ENCODE measurements around the gene THEM4. TPM values are rescaled to one million over a fixed set of nuclear protein-coding genes. Genes with fewer than 3 reads are reported as not detected.

Gene THEM4
- total RNA-seq, 2 experiments from 2014 or later, result 7.2 to 21.5 TPM

DNA sequence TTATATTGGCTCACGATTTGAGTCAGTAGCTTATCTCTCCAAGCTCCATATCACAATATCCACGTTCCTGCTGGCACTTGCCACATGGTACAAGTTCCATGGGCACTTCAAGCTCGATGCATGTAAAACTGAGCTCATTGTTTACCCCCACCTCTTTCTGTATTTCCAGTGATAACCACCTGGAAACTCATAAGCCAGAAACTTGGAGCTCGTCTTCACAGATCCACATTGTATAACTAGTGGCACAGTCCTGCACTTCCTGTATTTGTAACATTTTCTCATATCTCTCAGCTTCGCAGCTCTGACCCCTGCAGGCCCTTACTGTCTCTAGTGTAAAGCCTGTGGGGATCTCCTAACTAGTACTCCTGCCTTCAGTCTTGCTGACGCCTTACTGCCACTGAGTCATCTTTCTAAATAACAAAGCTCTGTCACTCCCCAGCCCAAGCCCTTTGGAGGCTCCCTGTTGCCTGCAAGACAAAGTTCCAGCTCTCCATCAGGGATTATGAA, 63.2 kb downstream of the THEM4 start:
- H4K20me1 ChIP-seq (ENCODE audit: insufficient read depth, low read length), result no peaks in the 10 kb centered on the region
- peak overlapping the region; percentile 41; the same call in 1 of the 2 replicates for H2AFZ ChIP-seq (ENCODE audit: low read length)
- TF ChIP-seq, protein P1, sequence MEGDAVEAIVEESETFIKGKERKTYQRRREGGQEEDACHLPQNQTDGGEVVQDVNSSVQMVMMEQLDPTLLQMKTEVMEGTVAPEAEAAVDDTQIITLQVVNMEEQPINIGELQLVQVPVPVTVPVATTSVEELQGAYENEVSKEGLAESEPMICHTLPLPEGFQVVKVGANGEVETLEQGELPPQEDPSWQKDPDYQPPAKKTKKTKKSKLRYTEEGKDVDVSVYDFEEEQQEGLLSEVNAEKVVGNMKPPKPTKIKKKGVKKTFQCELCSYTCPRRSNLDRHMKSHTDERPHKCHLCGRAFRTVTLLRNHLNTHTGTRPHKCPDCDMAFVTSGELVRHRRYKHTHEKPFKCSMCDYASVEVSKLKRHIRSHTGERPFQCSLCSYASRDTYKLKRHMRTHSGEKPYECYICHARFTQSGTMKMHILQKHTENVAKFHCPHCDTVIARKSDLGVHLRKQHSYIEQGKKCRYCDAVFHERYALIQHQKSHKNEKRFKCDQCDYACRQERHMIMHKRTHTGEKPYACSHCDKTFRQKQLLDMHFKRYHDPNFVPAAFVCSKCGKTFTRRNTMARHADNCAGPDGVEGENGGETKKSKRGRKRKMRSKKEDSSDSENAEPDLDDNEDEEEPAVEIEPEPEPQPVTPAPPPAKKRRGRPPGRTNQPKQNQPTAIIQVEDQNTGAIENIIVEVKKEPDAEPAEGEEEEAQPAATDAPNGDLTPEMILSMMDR (conservative IDR thresholded peaks at IDR 0.05; ENCODE audit: low read length), result 0 out of 2 replicates have a peak, but pooled peaks have one; percentile 30
- TF ChIP-seq EZH2phosphoT487 (IDR thresholded peaks at IDR 0.05; ENCODE audit: borderline replicate concordance, low read depth, low read length), result no peak
- H3K4me1 ChIP-seq (ENCODE audit: insufficient read depth, low read length, poor library complexity, severe bottlenecking), result peaks cover 21% of the 10 kb centered on the region
- no peaks in the 10 kb centered on the region for H3K36me3 ChIP-seq (ENCODE audit: insufficient read depth, low read length)
- peak; percentile 29 for DNase-seq (ENCODE audit: low spot score)
- H3K27ac ChIP-seq (ENCODE audit: low read depth, low read length, poor library complexity, severe bottlenecking), result no peak overlapping the region
- intact Hi-C loops (cut with micrococcal nuclease; ENCODE audit: unreplicated experiment), result no loop called here
- no TSS peak for BruUV-seq (replicated peaks)
- H3K9me3 ChIP-seq (ENCODE audit: low read length), result no peaks in the 10 kb centered on the region
- no peaks in the 10 kb centered on the region for H3K9me2 ChIP-seq (ENCODE audit: insufficient read depth, low read length)
- ChIA-PET POLR2A (interaction anchor here (0.6 to 1.1 kb wide), 3 partner anchors 57 to 351 kb away, joined by 3 to 5 read pairs (median 3); no protein-coding TSS in a partner anchor), CTCF (ENCODE audit: unreplicated experiment) (interaction anchor here (0.8 kb wide), 1 partner anchor 10 kb away, joined by 3 read pairs; no protein-coding TSS in a partner anchor)
- no peak overlapping the region for H3K4me3 ChIP-seq (ENCODE audit: low read depth, low read length, poor library complexity, severe bottlenecking)
- H3K79me2 ChIP-seq (ENCODE audit: insufficient read depth, low read depth, low read length), result no peaks in the 10 kb centered on the region
- H3K4me2 ChIP-seq (ENCODE audit: low read length), result no peak overlapping the region

DNA sequence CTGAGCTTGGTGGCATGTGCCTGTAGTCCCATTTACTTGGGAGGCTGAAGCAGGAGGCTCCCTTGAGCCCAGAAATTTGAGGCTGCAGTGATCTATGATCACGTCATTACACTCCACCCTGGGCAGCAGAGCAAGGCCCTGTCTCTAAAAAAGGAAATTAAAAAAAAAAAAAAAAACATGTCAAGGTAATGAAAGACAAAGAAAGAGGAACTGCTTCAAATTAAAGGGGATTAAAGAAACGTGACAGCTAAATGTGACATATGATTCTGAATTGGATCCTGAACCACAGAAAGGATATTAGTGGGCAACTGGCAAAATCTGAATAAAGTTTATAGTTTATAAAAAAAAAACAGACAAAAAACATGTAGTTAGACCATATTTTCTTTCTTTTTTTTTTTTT, 65.9 kb downstream of the THEM4 start:
- H2AFZ ChIP-seq (ENCODE audit: low read length), result peak overlapping the region; percentile 9; the same call in 1 of the 2 replicates
- BruUV-seq (replicated peaks), result no TSS peak
- no peaks in the 10 kb centered on the region for H3K9me2 ChIP-seq (ENCODE audit: insufficient read depth, low read length)
- intact Hi-C loops (cut with micrococcal nuclease; ENCODE audit: unreplicated experiment), result no loop called here
- ChIA-PET POLR2A (interaction anchor here (0.7 kb wide), 2 partner anchors 89 to 322 kb away, joined by 3 read pairs; no protein-coding TSS in a partner anchor), CTCF (ENCODE audit: unreplicated experiment) (no interaction called here)
- H3K27ac ChIP-seq (ENCODE audit: low read depth, low read length, poor library complexity, severe bottlenecking), result no peak overlapping the region
- DNase-seq (ENCODE audit: low spot score), result peak; percentile 59
- no peak for TF ChIP-seq EZH2phosphoT487 (IDR thresholded peaks at IDR 0.05; ENCODE audit: borderline replicate concordance, low read depth, low read length)
- TF ChIP-seq, protein P1 (conservative IDR thresholded peaks at IDR 0.05; ENCODE audit: low read length), result no peak
- no peaks in the 10 kb centered on the region for H3K79me2 ChIP-seq (ENCODE audit: insufficient read depth, low read depth, low read length)
- H3K36me3 ChIP-seq (ENCODE audit: insufficient read depth, low read length), result no peaks in the 10 kb centered on the region
- H4K20me1 ChIP-seq (ENCODE audit: insufficient read depth, low read length), result no peaks in the 10 kb centered on the region
- H3K4me2 ChIP-seq (ENCODE audit: low read length), result peak overlapping the region; percentile 8; the same call in 1 of the 2 replicates
- H3K9me3 ChIP-seq (ENCODE audit: low read length), result no peaks in the 10 kb centered on the region
- peaks cover 21% of the 10 kb centered on the region for H3K4me1 ChIP-seq (ENCODE audit: insufficient read depth, low read length, poor library complexity, severe bottlenecking)
- no peak overlapping the region for H3K4me3 ChIP-seq (ENCODE audit: low read depth, low read length, poor library complexity, severe bottlenecking)

DNA sequence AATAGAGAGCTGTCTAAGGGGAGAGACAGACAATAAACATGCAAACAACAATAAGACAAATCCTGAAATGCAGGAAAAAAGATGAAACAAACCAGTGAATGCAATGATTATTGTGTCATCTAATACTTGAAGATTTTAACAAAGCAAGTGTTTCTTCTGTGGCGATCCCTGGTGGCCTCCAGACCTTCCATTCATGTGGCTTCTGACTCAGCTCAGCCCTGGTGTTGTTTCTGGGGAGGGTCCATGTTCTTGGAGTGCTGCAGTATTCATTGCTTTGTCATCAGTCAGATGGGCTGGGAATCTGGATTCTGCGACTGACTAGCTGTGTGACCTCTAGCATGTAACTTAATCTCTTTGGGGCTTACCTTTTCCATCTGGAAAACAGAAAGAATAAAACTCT, 68.2 kb downstream of the THEM4 start:
- CTCF ChIA-PET (ENCODE audit: unreplicated experiment), result no interaction called here

More for the DNA sequence above, 68.2 kb downstream of the THEM4 start:
- H3K9me3 ChIP-seq (ENCODE audit: low read length), result no peaks in the 10 kb centered on the region
- H4K20me1 ChIP-seq (ENCODE audit: insufficient read depth, low read length), result no peaks in the 10 kb centered on the region
- no peak for DNase-seq (ENCODE audit: low spot score)
- BruUV-seq (replicated peaks), result no TSS peak
- H2AFZ ChIP-seq (ENCODE audit: low read length), result no peak overlapping the region
- H3K4me3 ChIP-seq (ENCODE audit: low read depth, low read length, poor library complexity, severe bottlenecking), result no peak overlapping the region
- POLR2A ChIA-PET, result no interaction called here
- H3K27ac ChIP-seq (ENCODE audit: low read depth, low read length, poor library complexity, severe bottlenecking), result no peak overlapping the region
- no peak for TF ChIP-seq EZH2phosphoT487 (IDR thresholded peaks at IDR 0.05; ENCODE audit: borderline replicate concordance, low read depth, low read length)
- TF ChIP-seq, protein P1 (conservative IDR thresholded peaks at IDR 0.05; ENCODE audit: low read length), result no peak
- H3K79me2 ChIP-seq (ENCODE audit: insufficient read depth, low read depth, low read length), result no peaks in the 10 kb centered on the region
- no peaks in the 10 kb centered on the region for H3K36me3 ChIP-seq (ENCODE audit: insufficient read depth, low read length)
- H3K9me2 ChIP-seq (ENCODE audit: insufficient read depth, low read length), result no peaks in the 10 kb centered on the region
- peaks cover 16% of the 10 kb centered on the region for H3K4me1 ChIP-seq (ENCODE audit: insufficient read depth, low read length, poor library complexity, severe bottlenecking)
- H3K4me2 ChIP-seq (ENCODE audit: low read length), result no peak overlapping the region
- intact Hi-C loops (cut with micrococcal nuclease; ENCODE audit: unreplicated experiment), result no loop called here
